ENCODE measurements around the gene GRK1.

DNA sequence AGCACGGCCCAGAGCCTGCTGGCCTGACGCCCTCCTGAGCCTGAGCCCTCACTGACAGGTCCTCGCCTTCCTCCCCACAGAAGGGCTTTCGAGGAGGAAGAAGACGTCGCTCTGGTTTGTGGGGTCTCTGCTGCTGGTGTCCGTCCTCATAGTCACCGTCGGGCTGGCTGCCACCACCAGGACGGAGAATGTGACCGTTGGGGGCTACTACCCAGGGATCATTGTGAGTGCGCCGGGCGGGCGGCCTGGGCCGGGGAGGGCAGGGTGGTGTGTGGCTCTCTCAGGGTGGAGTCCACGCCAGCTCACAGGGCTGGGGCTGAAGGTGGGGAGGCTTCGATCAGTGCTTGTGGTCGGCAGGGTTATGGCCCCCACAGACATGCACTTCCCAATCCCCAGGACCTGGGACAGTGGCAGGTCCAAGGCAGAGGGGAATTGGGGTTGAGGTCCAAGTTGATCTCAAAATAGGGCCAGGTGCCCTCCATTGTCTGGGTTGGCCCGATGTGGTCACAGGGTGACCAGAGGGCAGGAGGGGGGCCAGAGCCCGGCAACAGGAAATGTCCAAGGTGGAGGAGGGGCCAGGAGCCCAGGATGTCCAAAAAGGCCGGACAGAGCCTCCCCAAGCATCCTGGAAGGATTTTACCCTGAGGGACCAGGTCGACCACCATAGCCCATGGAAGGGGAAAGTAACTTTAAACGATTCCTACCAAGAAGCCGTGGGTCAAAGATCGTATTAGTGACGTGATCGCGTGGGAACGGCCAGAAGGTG, 99.2 kb downstream of the GRK1 start:
- TF ChIP-seq, protein P1, sequence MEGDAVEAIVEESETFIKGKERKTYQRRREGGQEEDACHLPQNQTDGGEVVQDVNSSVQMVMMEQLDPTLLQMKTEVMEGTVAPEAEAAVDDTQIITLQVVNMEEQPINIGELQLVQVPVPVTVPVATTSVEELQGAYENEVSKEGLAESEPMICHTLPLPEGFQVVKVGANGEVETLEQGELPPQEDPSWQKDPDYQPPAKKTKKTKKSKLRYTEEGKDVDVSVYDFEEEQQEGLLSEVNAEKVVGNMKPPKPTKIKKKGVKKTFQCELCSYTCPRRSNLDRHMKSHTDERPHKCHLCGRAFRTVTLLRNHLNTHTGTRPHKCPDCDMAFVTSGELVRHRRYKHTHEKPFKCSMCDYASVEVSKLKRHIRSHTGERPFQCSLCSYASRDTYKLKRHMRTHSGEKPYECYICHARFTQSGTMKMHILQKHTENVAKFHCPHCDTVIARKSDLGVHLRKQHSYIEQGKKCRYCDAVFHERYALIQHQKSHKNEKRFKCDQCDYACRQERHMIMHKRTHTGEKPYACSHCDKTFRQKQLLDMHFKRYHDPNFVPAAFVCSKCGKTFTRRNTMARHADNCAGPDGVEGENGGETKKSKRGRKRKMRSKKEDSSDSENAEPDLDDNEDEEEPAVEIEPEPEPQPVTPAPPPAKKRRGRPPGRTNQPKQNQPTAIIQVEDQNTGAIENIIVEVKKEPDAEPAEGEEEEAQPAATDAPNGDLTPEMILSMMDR (conservative IDR thresholded peaks at IDR 0.05) = no peak
- no peak for TF ChIP-seq ZFX (IDR thresholded peaks at IDR 0.05)

Measured in C4-2B (cell line).